IMR-90 (cell line): ENCODE results near the gene AHCYL1. TPM values are rescaled to one million over a fixed set of nuclear protein-coding genes. Genes with fewer than 3 reads are reported as not detected.

Source experiments
- ATAC-seq: fragments of 200-7000 bp; cut with Tn5 transposase; 2 replicates; pipeline ENCODE4 v1.9.1; 2020; ENCODE audit warnings: low read depth, mild to moderate bottlenecking, moderate library complexity
- BruUV-seq: library from RNA; stranded (reverse); fragments of 400-500 nt; replicated peaks from 2 replicates; lab custom pipeline; 2021; lab: Mats Ljungman, UMichigan
- CTCF ChIA-PET: fragments of 300-600 bp; formaldehyde crosslinking; extraction: SDS; loops from one replicate; lab custom pipeline; 2021; ENCODE audit warnings: antibody characterized with exemption; lab: Yijun Ruan, JAX
- POLR2A ChIA-PET: fragments of 300-600 bp; sonication (Branson Sonifier 250); formaldehyde crosslinking; loops from one replicate; lab custom pipeline; 2022; ENCODE audit warnings: antibody characterized with exemption; ENCODE audit not compliant: unreplicated experiment; lab: Charles Lee
- DNase-seq: peaks from one replicate; pipeline ENCODE4 v3.0.0; 2013
- H2AFZ ChIP-seq: replicated peaks from 2 replicates; pipeline ENCODE3; 2013; ENCODE audit warnings: low read length, mild to moderate bottlenecking; ENCODE audit not compliant: poor library complexity
- H2AK5ac ChIP-seq: 2 replicates; pipeline ENCODE4 v1.6.1; 2013; ENCODE audit warnings: low read depth, low read length, inconsistent platforms
- H2AK9ac ChIP-seq: replicated peaks from 2 replicates; pipeline ENCODE3; 2013; ENCODE audit warnings: mild to moderate bottlenecking, low read depth, low read length, moderate library complexity; ENCODE audit not compliant: poor library complexity
- H2BK120ac ChIP-seq: 2 replicates; pipeline ENCODE4 v1.6.1; 2013; ENCODE audit warnings: low read depth, low read length, inconsistent platforms
- H2BK15ac ChIP-seq: 3 replicates; pipeline ENCODE4 v1.6.1; 2013; ENCODE audit warnings: low read depth, low read length, inconsistent platforms
- H2BK20ac ChIP-seq: 2 replicates; pipeline ENCODE4 v1.6.1; 2013; ENCODE audit warnings: low read depth, mild to moderate bottlenecking, inconsistent platforms, low read length, moderate library complexity
- H2BK5ac ChIP-seq: 2 replicates; pipeline ENCODE4 v1.6.1; 2013; ENCODE audit warnings: mild to moderate bottlenecking, low read depth, low read length, inconsistent platforms; ENCODE audit not compliant: poor library complexity, severe bottlenecking
- H3K14ac ChIP-seq: replicated peaks from 2 replicates; pipeline ENCODE4 v1.6.1; 2013; ENCODE audit warnings: low read depth, low read length, inconsistent platforms
- H3K18ac ChIP-seq: 2 replicates; pipeline ENCODE4 v1.6.1; 2013; ENCODE audit warnings: low read depth, low read length, control low read depth
- H3K23ac ChIP-seq: 2 replicates; pipeline ENCODE4 v1.6.1; 2013; ENCODE audit warnings: low read depth, low read length, inconsistent platforms
- H3K27ac ChIP-seq: 2 replicates; pipeline ENCODE4 v1.5.1; 2013; ENCODE audit warnings: mild to moderate bottlenecking, control low read depth, low read length; ENCODE audit not compliant: insufficient read depth
- H3K27me3 ChIP-seq: 2 replicates; pipeline ENCODE4 v1.6.1; 2013; ENCODE audit warnings: low read length; ENCODE audit not compliant: control insufficient read depth, insufficient read depth
- H3K36me3 ChIP-seq: 2 replicates; pipeline ENCODE4 v1.6.1; 2013; ENCODE audit warnings: low read length, mixed read lengths; ENCODE audit not compliant: control insufficient read depth, insufficient read depth
- H3K4ac ChIP-seq: 2 replicates; pipeline ENCODE4 v1.6.1; 2013; ENCODE audit warnings: low read depth, low read length, inconsistent platforms
- H3K4me1 ChIP-seq: 2 replicates; pipeline ENCODE4 v1.6.1; 2013; ENCODE audit warnings: low read length, mixed read lengths; ENCODE audit not compliant: control insufficient read depth, insufficient read depth
- H3K4me2 ChIP-seq: 2 replicates; pipeline ENCODE4 v1.6.1; 2013; ENCODE audit warnings: low read depth, mild to moderate bottlenecking, control low read depth, low read length, moderate library complexity
- H3K4me3 ChIP-seq: 2 replicates; pipeline ENCODE4 v1.5.1; 2013; ENCODE audit warnings: low read depth, mild to moderate bottlenecking, control low read depth, low read length, moderate library complexity; ENCODE audit not compliant: insufficient read depth
- H3K56ac ChIP-seq: 2 replicates; pipeline ENCODE4 v1.6.1; 2013; ENCODE audit warnings: low read length, inconsistent platforms; ENCODE audit not compliant: insufficient read depth; ENCODE audit errors: extremely low read depth
- H3K79me1 ChIP-seq, 2 experiments: 2 replicates each; pipeline ENCODE4 v1.6.1; 2013; ENCODE audit warnings: low read length in 2 of 2, inconsistent platforms in 1 of 2, low read depth in 1 of 2
- H3K9ac ChIP-seq: 2 replicates; pipeline ENCODE4 v1.6.1; 2013; ENCODE audit warnings: low read depth, low read length, control low read depth
- H3K9me1 ChIP-seq: 2 replicates; pipeline ENCODE4 v1.6.1; 2013; ENCODE audit warnings: low read length, inconsistent platforms; ENCODE audit not compliant: insufficient read depth
- H3K9me3 ChIP-seq: 2 replicates; pipeline ENCODE4 v1.6.1; 2013; ENCODE audit warnings: low read length; ENCODE audit not compliant: control insufficient read depth, insufficient read depth
- H4K20me1 ChIP-seq: 2 replicates; pipeline ENCODE4 v1.6.1; 2013; ENCODE audit warnings: low read length, inconsistent platforms; ENCODE audit not compliant: insufficient read depth
- H4K5ac ChIP-seq: 2 replicates; pipeline ENCODE4 v1.6.1; 2013; ENCODE audit warnings: mild to moderate bottlenecking, low read depth, low read length, control low read depth
- H4K8ac ChIP-seq, 2 experiments: 2 replicates each; pipeline ENCODE4 v1.6.1; 2013; ENCODE audit warnings: low read depth in 2 of 2, low read length in 2 of 2, control low read depth in 1 of 2, inconsistent platforms in 1 of 2
- H4K91ac ChIP-seq: 2 replicates; pipeline ENCODE4 v1.6.1; 2013; ENCODE audit warnings: low read depth, low read length, inconsistent platforms; ENCODE audit not compliant: insufficient read depth
- BHLHE40 ChIP-seq: fragments of 150-350 bp; IDR thresholded peaks from 2 replicates; pipeline ENCODE4 v1.6.1; 2016; ENCODE audit warnings: mild to moderate bottlenecking, low read depth, low read length
- CEBPB ChIP-seq: IDR thresholded peaks from 2 replicates; pipeline ENCODE4 v1.6.1; 2012; ENCODE audit warnings: low read depth, low read length, improper control_type of control experiment
- FOS ChIP-seq: fragments of 150-350 bp; IDR thresholded peaks from 2 replicates; pipeline ENCODE4 v1.6.1; 2016; ENCODE audit warnings: low read depth, low read length
- MAFK ChIP-seq: IDR thresholded peaks from 2 replicates; pipeline ENCODE4 v1.6.1; 2012; ENCODE audit warnings: low read depth, low read length, improper control_type of control experiment
- MAZ ChIP-seq: IDR thresholded peaks from 2 replicates; pipeline ENCODE4 v1.6.1; 2012; ENCODE audit warnings: low read depth, mild to moderate bottlenecking, low read length, improper control_type of control experiment, moderate library complexity, borderline replicate concordance
- MXI1 ChIP-seq: IDR thresholded peaks from 2 replicates; pipeline ENCODE4 v1.6.1; 2012; ENCODE audit warnings: low read depth, mild to moderate bottlenecking, low read length, moderate library complexity, borderline replicate concordance
- NFE2L2 ChIP-seq: fragments of 150-350 bp; IDR thresholded peaks from 2 replicates; pipeline ENCODE4 v1.6.1; 2016; ENCODE audit warnings: low read depth, mild to moderate bottlenecking, low read length
- POLR2A ChIP-seq: IDR thresholded peaks from 2 replicates; pipeline ENCODE4 v1.6.1; 2012; ENCODE audit warnings: mild to moderate bottlenecking, low read depth, low read length
- RAD21 ChIP-seq: IDR thresholded peaks from 2 replicates; pipeline ENCODE4 v1.6.1; 2012; ENCODE audit warnings: low read length, improper control_type of control experiment
- RCOR1 ChIP-seq: IDR thresholded peaks from 2 replicates; pipeline ENCODE4 v1.6.1; 2012; ENCODE audit warnings: mild to moderate bottlenecking, low read length, improper control_type of control experiment; ENCODE audit not compliant: insufficient replicate concordance
- RFX5 ChIP-seq: IDR thresholded peaks from 2 replicates; pipeline ENCODE4 v1.8.0; 2012; ENCODE audit warnings: low read depth, mild to moderate bottlenecking, low read length, moderate library complexity
- SMC3 ChIP-seq: fragments of 150-350 bp; IDR thresholded peaks from 2 replicates; pipeline ENCODE4 v1.6.1; 2016; ENCODE audit warnings: low read depth, mild to moderate bottlenecking, antibody characterized with exemption, low read length, moderate library complexity
- WGBS, 2 experiments: methylation state at CpG; one replicate each; pipeline versions ENCODE4 v1.1.5 to v1.1.7; 2013; ENCODE audit warnings: missing lambda C conversion rate in 2 of 2; ENCODE audit not compliant: insufficient read length in 1 of 2; ENCODE audit errors: extremely low coverage in 2 of 2; 5-methylcytosine and 5-hydroxymethylcytosine counted together
- dilution Hi-C: fragments of 300-500 bp; cut with HindIII; formaldehyde crosslinking; loops from one replicate; pipeline ENCODE4 v1.14.3; 2018; ENCODE audit warnings: low sequenced_read_pairs; ENCODE audit not compliant: unreplicated experiment
- in situ Hi-C: fragments of 300-500 bp; cut with MboI; formaldehyde crosslinking; loops from 3 replicates; pipeline ENCODE4 v1.14.3; 2019; ENCODE audit warnings: low sequenced_read_pairs, inconsistent platforms, mixed read lengths
- intact Hi-C: fragments of 100-400 bp; cut with micrococcal nuclease; formaldehyde crosslinking; loops from 2 replicates; pipeline ENCODE4 v1.10.0; 2022
- polyA plus RNA-seq, 3 experiments: library from polyadenylated mRNA; depleted of rRNA; stranded (reverse); fragments of >200 nt; gene quantifications; 2 replicates each; pipeline ENCODE4 v1.2.3, GENCODE V29; 2012; ENCODE audit warnings: low replicate concordance in 1 of 3
- total RNA-seq: library from RNA; depleted of rRNA; stranded (reverse); fragments of >200 nt; gene quantifications from 2 replicates; pipeline ENCODE4 v1.2.3, GENCODE V29; 2012
- TF ChIP-seq, protein P1 (sequence below): fragments of 150-350 bp; IDR thresholded peaks from 2 replicates; pipeline ENCODE4 v1.6.1; 2016; ENCODE audit warnings: low read depth, mild to moderate bottlenecking, low read length, moderate library complexity, borderline replicate concordance
- TF ChIP-seq, protein P2 (sequence below): conservative IDR thresholded peaks from 2 replicates; pipeline ENCODE4 v1.5.1; 2012; ENCODE audit warnings: mild to moderate bottlenecking, low read depth, low read length, improper control_type of control experiment
- TF ChIP-seq, protein P3 (sequence below): fragments of 150-350 bp; IDR thresholded peaks from 2 replicates; pipeline ENCODE4 v1.6.1; 2017; ENCODE audit warnings: mild to moderate bottlenecking, antibody characterized with exemption, low read length, low read depth

Gene AHCYL1
- total and polyA plus RNA-seq, 2 of the 4 experiments (the other 2 are of a cell fraction) = 75.1 to 76.0 TPM

DNA sequence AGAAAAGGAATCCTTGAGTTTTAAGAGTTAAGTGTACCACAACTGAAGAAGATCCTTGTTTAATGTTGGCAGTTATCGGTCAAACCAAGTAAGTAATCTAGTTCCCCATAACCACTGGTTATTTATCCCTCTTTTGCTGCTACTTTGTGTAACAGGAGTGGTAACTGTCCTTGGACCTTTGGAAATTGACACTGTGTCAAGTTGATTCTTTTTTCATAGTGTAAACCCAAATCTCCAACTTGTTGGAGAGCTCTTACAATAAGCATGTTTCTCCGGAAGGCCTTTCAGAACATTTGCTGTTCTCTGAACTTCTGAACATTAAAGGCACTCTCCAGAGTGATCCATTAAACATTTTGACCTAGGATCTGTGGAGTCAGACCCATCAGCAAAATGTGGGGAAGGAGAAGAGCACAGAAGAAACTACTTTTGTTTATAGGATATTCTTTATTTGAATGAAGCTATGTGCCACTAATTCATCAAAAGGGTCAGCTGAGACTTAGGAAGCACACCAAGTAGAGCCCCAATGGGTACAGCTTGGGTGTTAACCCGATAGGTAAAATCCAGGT lies 3.9 kb downstream of the AHCYL1 start:
- no CpG with 5 or more reads among the region's 3 CpGs for WGBS, 2 experiments
- in situ Hi-C loops = loop anchor here (5.0 kb wide), 2 partner anchors 211 to 441 kb away; partner anchors contain the start of gene GNAI3

More for the DNA sequence above, 3.9 kb downstream of the AHCYL1 start:
- Histone ChIP-seq H2BK120ac (no peak overlapping the region), H3K9ac (no peak overlapping the region), H3K9me3 (no peaks in the 10 kb centered on the region), H2BK15ac (no peak overlapping the region), H3K27ac (no peak overlapping the region), H2BK5ac (no peak overlapping the region), H2BK20ac (no peak overlapping the region), H4K8ac (no peak overlapping the region), H3K4me2 (no peak overlapping the region), H3K27me3 (no peaks in the 10 kb centered on the region), H3K4me3 (no peak overlapping the region), H3K18ac (no peak overlapping the region), H3K9me1 (peaks cover 20% of the 10 kb centered on the region), H3K4ac (no peak overlapping the region), H2AK9ac (no peak overlapping the region), H4K20me1 (peaks cover 48% of the 10 kb centered on the region), H4K91ac (no peak overlapping the region), H4K5ac (no peak overlapping the region), H2AFZ (no peak overlapping the region), H3K14ac (no peak overlapping the region), H3K79me1 (peaks cover 28 to 77% of the 10 kb centered on the region in 2 experiments), H3K4me1 (peaks cover 10% of the 10 kb centered on the region), H3K23ac (peak overlapping the region; percentile 34; the same call in 1 of the 2 replicates), H3K36me3 (peaks cover 5% of the 10 kb centered on the region), H2AK5ac (no peak overlapping the region), H3K56ac (no peak overlapping the region)
- TF ChIP-seq, protein P1, sequence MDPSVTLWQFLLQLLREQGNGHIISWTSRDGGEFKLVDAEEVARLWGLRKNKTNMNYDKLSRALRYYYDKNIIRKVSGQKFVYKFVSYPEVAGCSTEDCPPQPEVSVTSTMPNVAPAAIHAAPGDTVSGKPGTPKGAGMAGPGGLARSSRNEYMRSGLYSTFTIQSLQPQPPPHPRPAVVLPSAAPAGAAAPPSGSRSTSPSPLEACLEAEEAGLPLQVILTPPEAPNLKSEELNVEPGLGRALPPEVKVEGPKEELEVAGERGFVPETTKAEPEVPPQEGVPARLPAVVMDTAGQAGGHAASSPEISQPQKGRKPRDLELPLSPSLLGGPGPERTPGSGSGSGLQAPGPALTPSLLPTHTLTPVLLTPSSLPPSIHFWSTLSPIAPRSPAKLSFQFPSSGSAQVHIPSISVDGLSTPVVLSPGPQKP = no peak
- no peak for TF ChIP-seq FOS
- TF ChIP-seq BHLHE40 = no peak
- no peak for TF ChIP-seq RFX5
- TF ChIP-seq MAFK = no peak
- no peak for TF ChIP-seq NFE2L2
- TF ChIP-seq SMC3 = no peak
- TF ChIP-seq MXI1 = no peak
- TF ChIP-seq RCOR1 = no peak
- no peak for TF ChIP-seq RAD21
- TF ChIP-seq CEBPB = no peak
- no peak for TF ChIP-seq MAZ
- no peak for TF ChIP-seq POLR2A
- TF ChIP-seq, protein P2, sequence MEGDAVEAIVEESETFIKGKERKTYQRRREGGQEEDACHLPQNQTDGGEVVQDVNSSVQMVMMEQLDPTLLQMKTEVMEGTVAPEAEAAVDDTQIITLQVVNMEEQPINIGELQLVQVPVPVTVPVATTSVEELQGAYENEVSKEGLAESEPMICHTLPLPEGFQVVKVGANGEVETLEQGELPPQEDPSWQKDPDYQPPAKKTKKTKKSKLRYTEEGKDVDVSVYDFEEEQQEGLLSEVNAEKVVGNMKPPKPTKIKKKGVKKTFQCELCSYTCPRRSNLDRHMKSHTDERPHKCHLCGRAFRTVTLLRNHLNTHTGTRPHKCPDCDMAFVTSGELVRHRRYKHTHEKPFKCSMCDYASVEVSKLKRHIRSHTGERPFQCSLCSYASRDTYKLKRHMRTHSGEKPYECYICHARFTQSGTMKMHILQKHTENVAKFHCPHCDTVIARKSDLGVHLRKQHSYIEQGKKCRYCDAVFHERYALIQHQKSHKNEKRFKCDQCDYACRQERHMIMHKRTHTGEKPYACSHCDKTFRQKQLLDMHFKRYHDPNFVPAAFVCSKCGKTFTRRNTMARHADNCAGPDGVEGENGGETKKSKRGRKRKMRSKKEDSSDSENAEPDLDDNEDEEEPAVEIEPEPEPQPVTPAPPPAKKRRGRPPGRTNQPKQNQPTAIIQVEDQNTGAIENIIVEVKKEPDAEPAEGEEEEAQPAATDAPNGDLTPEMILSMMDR = no peak
- TF ChIP-seq, protein P3, sequence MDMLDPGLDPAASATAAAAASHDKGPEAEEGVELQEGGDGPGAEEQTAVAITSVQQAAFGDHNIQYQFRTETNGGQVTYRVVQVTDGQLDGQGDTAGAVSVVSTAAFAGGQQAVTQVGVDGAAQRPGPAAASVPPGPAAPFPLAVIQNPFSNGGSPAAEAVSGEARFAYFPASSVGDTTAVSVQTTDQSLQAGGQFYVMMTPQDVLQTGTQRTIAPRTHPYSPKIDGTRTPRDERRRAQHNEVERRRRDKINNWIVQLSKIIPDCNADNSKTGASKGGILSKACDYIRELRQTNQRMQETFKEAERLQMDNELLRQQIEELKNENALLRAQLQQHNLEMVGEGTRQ = no peak
- dilution Hi-C loops (no loop called here), intact Hi-C loops (no loop called here)
- DNase-seq = no peak
- POLR2A ChIA-PET = no interaction called here
- no TSS peak for BruUV-seq
- CTCF ChIA-PET = interaction anchor here (0.5 to 2.2 kb wide), 5 partner anchors 21 to 216 kb away, joined by 3 to 7 read pairs (median 4); no protein-coding TSS in a partner anchor
- ATAC-seq = no peak
